ENCODE results near the gene CDCA7. TPM values are rescaled to one million over a fixed set of nuclear protein-coding genes. Genes with fewer than 3 reads are reported as not detected.
A peak's percentile ranks its signal among the peaks of the same experiment; 100 is the strongest.
"Not testable (repeated sequence)": the region's sequence is repeated elsewhere in the genome, so short reads cannot be mapped to it uniquely, and the experiment has no call there.

The CDCA7 gene
- polyA plus RNA-seq, 2 donors = 15.1 to 20.0 TPM

- Histone ChIP-seq H3K4me3 (ENCODE audit: low read depth in 1 of 2, low read length in 2 of 2) (peak overlapping the region; percentile 46 to 70), H3K27me3 (ENCODE audit: control insufficient read depth in 1 of 2, insufficient read depth in 2 of 2, low read length in 2 of 2) (peaks cover 3 to 4% of the 10 kb centered on the region in 2 donors), H3K36me3 (ENCODE audit: control insufficient read depth in 2 of 2, insufficient read depth in 2 of 2, low read length in 1 of 2) (no peaks in the 10 kb centered on the region), H3K27ac (ENCODE audit: low read depth in 2 of 2, low read length in 1 of 2) (peak overlapping the region in 1 of 2 donors; percentile 53), H3K9me3 (ENCODE audit: control insufficient read depth in 2 of 2, insufficient read depth in 1 of 2, low read depth in 1 of 2, low read length in 1 of 2) (no peaks in the 10 kb centered on the region), H3K4me1 (ENCODE audit: control insufficient read depth in 2 of 2, insufficient read depth in 2 of 2, low read length in 1 of 2) (peaks cover 5 to 10% of the 10 kb centered on the region in 2 donors)
- WGBS, 2 donors = 21 to 30% methylated on average over 16 of the region's 16 CpGs
Measured at GRCh38 chr2:173355866-173356508, 1.3 kb downstream of the CDCA7 start.

GRCh38 chr2:173357346-173357745 is 2.7 kb downstream of the CDCA7 start:
- Histone ChIP-seq H3K27ac (ENCODE audit: low read depth in 2 of 2, low read length in 1 of 2) (no peak overlapping the region), H3K27me3 (ENCODE audit: control insufficient read depth in 1 of 2, insufficient read depth in 2 of 2, low read length in 2 of 2) (peaks cover 0 to 4% of the 10 kb centered on the region in 2 donors), H3K9me3 (ENCODE audit: control insufficient read depth in 2 of 2, insufficient read depth in 1 of 2, low read depth in 1 of 2, low read length in 1 of 2) (no peaks in the 10 kb centered on the region), H3K36me3 (ENCODE audit: control insufficient read depth in 2 of 2, insufficient read depth in 2 of 2, low read length in 1 of 2) (no peaks in the 10 kb centered on the region), H3K4me3 (ENCODE audit: low read depth in 1 of 2, low read length in 2 of 2) (no peak overlapping the region), H3K4me1 (ENCODE audit: control insufficient read depth in 2 of 2, insufficient read depth in 2 of 2, low read length in 1 of 2) (peaks cover 5 to 10% of the 10 kb centered on the region in 2 donors)
- WGBS, 2 donors = 54 to 65% methylated on average over 3 of the region's 3 CpGs

- no peak overlapping the region for H3K4me3 ChIP-seq (ENCODE audit: low read depth in 1 of 2, low read length in 2 of 2)
- peaks cover 0 to 4% of the 10 kb centered on the region in 2 donors for H3K27me3 ChIP-seq (ENCODE audit: control insufficient read depth in 1 of 2, insufficient read depth in 2 of 2, low read length in 2 of 2)
- H3K4me1 ChIP-seq (ENCODE audit: control insufficient read depth in 2 of 2, insufficient read depth in 2 of 2, low read length in 1 of 2) = peaks cover 5 to 10% of the 10 kb centered on the region in 2 donors
- no peaks in the 10 kb centered on the region for H3K9me3 ChIP-seq (ENCODE audit: control insufficient read depth in 2 of 2, insufficient read depth in 1 of 2, low read depth in 1 of 2, low read length in 1 of 2)
- no peaks in the 10 kb centered on the region for H3K36me3 ChIP-seq (ENCODE audit: control insufficient read depth in 2 of 2, insufficient read depth in 2 of 2, low read length in 1 of 2)
- WGBS, 2 donors = 63% methylated on average over 5 of the region's 5 CpGs
- H3K27ac ChIP-seq (ENCODE audit: low read depth in 2 of 2, low read length in 1 of 2) = no peak overlapping the region
Measured at GRCh38 chr2:173358616-173359015, 3.9 kb downstream of the CDCA7 start.

- no peaks in the 10 kb centered on the region for H3K9me3 ChIP-seq (ENCODE audit: control insufficient read depth in 2 of 2, insufficient read depth in 1 of 2, low read depth in 1 of 2, low read length in 1 of 2)
- no peaks in the 10 kb centered on the region for H3K36me3 ChIP-seq (ENCODE audit: control insufficient read depth in 2 of 2, insufficient read depth in 2 of 2, low read length in 1 of 2)
- 82% methylated on average over 8 of the region's 8 CpGs for WGBS, 2 donors
- H3K27ac ChIP-seq (ENCODE audit: low read depth in 2 of 2, low read length in 1 of 2) = no peak overlapping the region
- H3K4me3 ChIP-seq (ENCODE audit: low read depth in 1 of 2, low read length in 2 of 2) = no peak overlapping the region
- peaks cover 5 to 10% of the 10 kb centered on the region in 2 donors for H3K4me1 ChIP-seq (ENCODE audit: control insufficient read depth in 2 of 2, insufficient read depth in 2 of 2, low read length in 1 of 2)
- peaks cover 0 to 3% of the 10 kb centered on the region in 2 donors for H3K27me3 ChIP-seq (ENCODE audit: control insufficient read depth in 1 of 2, insufficient read depth in 2 of 2, low read length in 2 of 2)
Measured at GRCh38 chr2:173359231-173359630, 4.6 kb downstream of the CDCA7 start.

- Histone ChIP-seq H3K9me3 (ENCODE audit: control insufficient read depth in 2 of 2, insufficient read depth in 1 of 2, low read depth in 1 of 2, low read length in 1 of 2) (no peaks in the 10 kb centered on the region), H3K27ac (ENCODE audit: low read depth in 2 of 2, low read length in 1 of 2) (no peak overlapping the region), H3K4me1 (ENCODE audit: control insufficient read depth in 2 of 2, insufficient read depth in 2 of 2, low read length in 1 of 2) (no peaks in the 10 kb centered on the region), H3K36me3 (ENCODE audit: control insufficient read depth in 2 of 2, insufficient read depth in 2 of 2, low read length in 1 of 2) (no peaks in the 10 kb centered on the region), H3K27me3 (ENCODE audit: control insufficient read depth in 1 of 2, insufficient read depth in 2 of 2, low read length in 2 of 2) (no peaks in the 10 kb centered on the region), H3K4me3 (ENCODE audit: low read depth in 1 of 2, low read length in 2 of 2) (no peak overlapping the region)
- 74 to 84% methylated on average over 3 of the region's 3 CpGs for WGBS, 2 donors
Measured at GRCh38 chr2:173370198-173370597, 15.5 kb downstream of the CDCA7 start.

GRCh38 chr2:173371023-173371422 is 16.4 kb downstream of the CDCA7 start:
- Histone ChIP-seq H3K9me3 (ENCODE audit: control insufficient read depth in 2 of 2, insufficient read depth in 1 of 2, low read depth in 1 of 2, low read length in 1 of 2) (no peaks in the 10 kb centered on the region), H3K4me3 (ENCODE audit: low read depth in 1 of 2, low read length in 2 of 2) (no peak overlapping the region)
- WGBS, 2 donors = 85 to 88% methylated on average over 3 of the region's 3 CpGs

GRCh38 chr2:173373290-173373689 is 18.6 kb downstream of the CDCA7 start:
- Histone ChIP-seq H3K9me3 (ENCODE audit: control insufficient read depth in 2 of 2, insufficient read depth in 1 of 2, low read depth in 1 of 2, low read length in 1 of 2) (no peaks in the 10 kb centered on the region), H3K27me3 (ENCODE audit: control insufficient read depth in 1 of 2, insufficient read depth in 2 of 2, low read length in 2 of 2) (no peaks in the 10 kb centered on the region), H3K4me1 (ENCODE audit: control insufficient read depth in 2 of 2, insufficient read depth in 2 of 2, low read length in 1 of 2) (no peaks in the 10 kb centered on the region), H3K27ac (ENCODE audit: low read depth in 2 of 2, low read length in 1 of 2) (no peak overlapping the region), H3K4me3 (ENCODE audit: low read depth in 1 of 2, low read length in 2 of 2) (no peak overlapping the region), H3K36me3 (ENCODE audit: control insufficient read depth in 2 of 2, insufficient read depth in 2 of 2, low read length in 1 of 2) (no peaks in the 10 kb centered on the region)
- WGBS, 2 donors = 84% methylated on average over 2 of the region's 2 CpGs

More at GRCh38 chr2:173371023-173371422, 16.4 kb downstream of the CDCA7 start:
- Histone ChIP-seq H3K27ac (ENCODE audit: low read depth in 2 of 2, low read length in 1 of 2) (no peak overlapping the region), H3K27me3 (ENCODE audit: control insufficient read depth in 1 of 2, insufficient read depth in 2 of 2, low read length in 2 of 2) (no peaks in the 10 kb centered on the region), H3K4me1 (ENCODE audit: control insufficient read depth in 2 of 2, insufficient read depth in 2 of 2, low read length in 1 of 2) (no peaks in the 10 kb centered on the region), H3K36me3 (ENCODE audit: control insufficient read depth in 2 of 2, insufficient read depth in 2 of 2, low read length in 1 of 2) (no peaks in the 10 kb centered on the region)

GRCh38 chr2:173374634-173375033 is 20.0 kb downstream of the CDCA7 start:
- WGBS, 2 donors = 94 to 95% methylated on average over 3 of the region's 3 CpGs
- Histone ChIP-seq H3K27me3 (ENCODE audit: control insufficient read depth in 1 of 2, insufficient read depth in 2 of 2, low read length in 2 of 2) (no peaks in the 10 kb centered on the region), H3K4me3 (ENCODE audit: low read depth in 1 of 2, low read length in 2 of 2) (no peak overlapping the region), H3K4me1 (ENCODE audit: control insufficient read depth in 2 of 2, insufficient read depth in 2 of 2, low read length in 1 of 2) (no peaks in the 10 kb centered on the region), H3K27ac (ENCODE audit: low read depth in 2 of 2, low read length in 1 of 2) (no peak overlapping the region), H3K36me3 (ENCODE audit: control insufficient read depth in 2 of 2, insufficient read depth in 2 of 2, low read length in 1 of 2) (no peaks in the 10 kb centered on the region), H3K9me3 (ENCODE audit: control insufficient read depth in 2 of 2, insufficient read depth in 1 of 2, low read depth in 1 of 2, low read length in 1 of 2) (no peaks in the 10 kb centered on the region)

GRCh38 chr2:173385534-173385933 is 30.9 kb downstream of the CDCA7 start:
- H3K36me3 ChIP-seq (ENCODE audit: control insufficient read depth in 2 of 2, insufficient read depth in 2 of 2, low read length in 1 of 2); H3K27me3 ChIP-seq (ENCODE audit: control insufficient read depth in 1 of 2, insufficient read depth in 2 of 2, low read length in 2 of 2); H3K9me3 ChIP-seq (ENCODE audit: control insufficient read depth in 2 of 2, insufficient read depth in 1 of 2, low read depth in 1 of 2, low read length in 1 of 2); H3K4me1 ChIP-seq (ENCODE audit: control insufficient read depth in 2 of 2, insufficient read depth in 2 of 2, low read length in 1 of 2); H3K4me3 ChIP-seq (ENCODE audit: low read depth in 1 of 2, low read length in 2 of 2); H3K27ac ChIP-seq (ENCODE audit: low read depth in 2 of 2, low read length in 1 of 2): not testable (repeated sequence)
- WGBS, 2 donors = 95 to 96% methylated on average over 4 of the region's 4 CpGs

GRCh38 chr2:173386021-173386737 is 31.5 kb downstream of the CDCA7 start:
- no peak overlapping the region for H3K4me3 ChIP-seq (ENCODE audit: low read depth in 1 of 2, low read length in 2 of 2)
- H3K27me3 ChIP-seq (ENCODE audit: control insufficient read depth in 1 of 2, insufficient read depth in 2 of 2, low read length in 2 of 2) = no peaks in the 10 kb centered on the region
- H3K36me3 ChIP-seq (ENCODE audit: control insufficient read depth in 2 of 2, insufficient read depth in 2 of 2, low read length in 1 of 2) = no peaks in the 10 kb centered on the region
- 84% methylated on average over 18 of the region's 18 CpGs for WGBS, 2 donors
- H3K4me1 ChIP-seq (ENCODE audit: control insufficient read depth in 2 of 2, insufficient read depth in 2 of 2, low read length in 1 of 2) = no peaks in the 10 kb centered on the region
- no peaks in the 10 kb centered on the region for H3K9me3 ChIP-seq (ENCODE audit: control insufficient read depth in 2 of 2, insufficient read depth in 1 of 2, low read depth in 1 of 2, low read length in 1 of 2)
- H3K27ac ChIP-seq (ENCODE audit: low read depth in 2 of 2, low read length in 1 of 2) = no peak overlapping the region

All from esophagus (tissue), 2 donors.